8988T (cell line): Measurements from ENCODE around the gene SCPEP1.

Experiments
- DNase-seq: peaks from one replicate; pipeline ENCODE4 v3.0.0; 2011

The SCPEP1 gene

GRCh38 chr17:57044976-57045867, 67.3 kb downstream of the SCPEP1 start:
- DNase-seq, result no peak

GRCh38 chr17:57045868-57046704, 68.2 kb downstream of the SCPEP1 start:
- DNase-seq, result no peak

GRCh38 chr17:57046749-57047148, 68.8 kb downstream of the SCPEP1 start:
- DNase-seq, result no peak

GRCh38 chr17:57048096-57048495, 70.2 kb downstream of the SCPEP1 start:
- DNase-seq, result no peak

- no peak for DNase-seq
Observed at GRCh38 chr17:57050306-57050705, 72.4 kb downstream of the SCPEP1 start.

GRCh38 chr17:57051886-57052361, 74.0 kb downstream of the SCPEP1 start:
- no peak for DNase-seq
